HepG2 (cell line): Measurements from ENCODE around the gene ATN1. TPM values are rescaled to one million over a fixed set of nuclear protein-coding genes. Genes with fewer than 3 reads are reported as not detected.

Source experiments
- ATAC-seq: fragments of 200-7000 bp; cut with Tn5 transposase; 3 replicates; pipeline ENCODE4 v1.9.1; 2020; ENCODE audit warnings: mild to moderate bottlenecking, moderate library complexity
- BruUV-seq: library from RNA; stranded (reverse); fragments of 400-500 nt; replicated peaks from 2 replicates; lab custom pipeline; 2021; lab: Mats Ljungman, UMichigan
- CTCF ChIA-PET: fragments of 300-600 bp; formaldehyde crosslinking; extraction: SDS; loops from one replicate; lab custom pipeline; 2021; ENCODE audit warnings: low total read pairs, inconsistent platforms, low intra/inter-chr PET ratio; lab: Yijun Ruan, JAX
- POLR2A ChIA-PET: fragments of 350-600 bp; sonication (Branson Sonifier 250); formaldehyde crosslinking; loops from one replicate; lab custom pipeline; 2020; ENCODE audit warnings: antibody characterized with exemption, inconsistent platforms; lab: Yijun Ruan, JAX
- DNase-seq: peaks from one replicate; pipeline ENCODE4 v3.0.0-alpha.2; 2015; ENCODE audit warnings: low spot score
- FAIRE-seq: peaks from 3 replicates; lab custom pipeline; 2011; peaks lifted over from hg19 to GRCh38; lab: Jason Lieb, UNC
- H2AFZ ChIP-seq: one replicate; pipeline ENCODE4 v1.6.1; 2011; ENCODE audit warnings: low read length, inconsistent platforms
- H3K27ac ChIP-seq: fragments of 300-600 bp; 3 replicates; pipeline ENCODE4 v1.8.0; 2011; ENCODE audit warnings: mixed run types, mild to moderate bottlenecking, mixed read lengths, low read length, inconsistent platforms; ENCODE audit not compliant: insufficient read depth; ENCODE audit errors: extremely low read length
- H3K27me3 ChIP-seq, 2 experiments: fragments of 200-600 bp in 1 of 2; 2 replicates in 1 of 2; 3 replicates in 1 of 2; pipeline versions ENCODE4 v1.6.0 to v1.8.0; 2011; ENCODE audit warnings: low read length in 2 of 2, mild to moderate bottlenecking in 2 of 2, moderate library complexity in 2 of 2, inconsistent platforms in 1 of 2; ENCODE audit not compliant: insufficient read depth in 2 of 2, control insufficient read depth in 1 of 2
- H3K36me3 ChIP-seq, 2 experiments: fragments of 200-600 bp in 1 of 2; replicated peaks in 1 of 2; 2 replicates in 1 of 2; 3 replicates in 1 of 2; pipeline versions ENCODE4 v1.5.1 to v1.8.0; 2011; ENCODE audit warnings: low read length in 2 of 2, inconsistent platforms in 1 of 2; ENCODE audit not compliant: insufficient read depth in 2 of 2, control insufficient read depth in 1 of 2
- H3K4me1 ChIP-seq: 2 replicates; pipeline ENCODE4 v1.5.1; 2012; ENCODE audit warnings: low read length, inconsistent platforms; ENCODE audit not compliant: insufficient read depth
- H3K4me2 ChIP-seq: 2 replicates; pipeline ENCODE4 v1.6.0; 2011; ENCODE audit warnings: low read depth, low read length, inconsistent platforms
- H3K4me3 ChIP-seq, 3 experiments: fragments of 200-600 bp in 1 of 3; sonication (generic), shearing (Covaris generic) in 1 of 3; replicated peaks in 1 of 3; 2 replicates each; pipeline ENCODE4 v1.5.1; 2011 to 2016; ENCODE audit warnings: low read length in 3 of 3, inconsistent platforms in 2 of 3, low read depth in 2 of 3, mild to moderate bottlenecking in 2 of 3, control low read depth in 1 of 3, mixed read lengths in 1 of 3; ENCODE audit not compliant: insufficient read depth in 1 of 3
- H3K79me2 ChIP-seq: one replicate; pipeline ENCODE4 v1.6.1; 2011; ENCODE audit warnings: low read length, inconsistent platforms; ENCODE audit not compliant: insufficient read depth
- H3K9ac ChIP-seq: 2 replicates; pipeline ENCODE4 v1.6.0; 2011; ENCODE audit warnings: mild to moderate bottlenecking, low read depth, low read length, inconsistent platforms; ENCODE audit not compliant: insufficient read depth
- H3K9me3 ChIP-seq: 2 replicates; pipeline ENCODE4 v1.5.1; 2012; ENCODE audit warnings: mild to moderate bottlenecking, low read length
- H4K20me1 ChIP-seq: 2 replicates; pipeline ENCODE4 v1.6.0; 2011; ENCODE audit warnings: inconsistent platforms, mild to moderate bottlenecking, low read length, moderate library complexity; ENCODE audit not compliant: insufficient read depth
- FLYWCH1 ChIP-seq: sonication (generic); formaldehyde crosslinking; IDR thresholded peaks from 2 replicates; pipeline ENCODE4 v1.8.1; 2023; ENCODE audit warnings: mild to moderate bottlenecking, missing genetic modification reagents
- KLF13 ChIP-seq: sonication (generic); formaldehyde crosslinking; IDR thresholded peaks from 2 replicates; pipeline ENCODE4 v1.4.0; 2020; ENCODE audit warnings: mild to moderate bottlenecking, missing genetic modification reagents
- MIXL1 ChIP-seq: IDR thresholded peaks from 2 replicates; pipeline ENCODE4 v1.6.1; 2016
- MYNN ChIP-seq: sonication (generic); formaldehyde crosslinking; IDR thresholded peaks from 2 replicates; pipeline ENCODE4 v1.4.0; 2020; ENCODE audit warnings: mild to moderate bottlenecking, low read depth, missing genetic modification reagents
- NFYC ChIP-seq: IDR thresholded peaks from 2 replicates; pipeline ENCODE4 v1.6.1; 2016; ENCODE audit warnings: missing genetic modification reagents, missing compliant biosample characterization
- POLR2G ChIP-seq: fragments of 200-400 bp; formaldehyde crosslinking; IDR thresholded peaks from 2 replicates; pipeline ENCODE4 v1.6.1; 2018; ENCODE audit warnings: mild to moderate bottlenecking, low read depth, low read length, moderate library complexity
- YEATS2 ChIP-seq: sonication (generic); formaldehyde crosslinking; IDR thresholded peaks from 2 replicates; pipeline ENCODE4 v1.4.0; 2020; ENCODE audit warnings: missing genetic modification reagents, borderline replicate concordance
- ZNF564 ChIP-seq: sonication (generic); formaldehyde crosslinking; IDR thresholded peaks from 2 replicates; pipeline ENCODE4 v1.8.1; 2023; ENCODE audit warnings: mild to moderate bottlenecking, missing genetic modification reagents
- ZNF607 ChIP-seq: sonication (generic); formaldehyde crosslinking; IDR thresholded peaks from 2 replicates; pipeline ENCODE4 v1.5.1; 2020; ENCODE audit warnings: missing genetic modification reagents, mild to moderate bottlenecking, borderline replicate concordance
- WGBS: methylation state at CpG from one replicate; pipeline ENCODE4 v1.1.6; 2017; ENCODE audit warnings: low lambda C conversion rate; 5-methylcytosine and 5-hydroxymethylcytosine counted together
- in situ Hi-C: cut with HindIII; loops from 2 replicates; pipeline ENCODE4 v1.10.0; 2017; ENCODE audit warnings: low pct_unique_long_range_greater_than_20kb; ENCODE audit not compliant: extremely low pct_ligation_motif_present
- intact Hi-C: fragments of 100-400 bp; cut with micrococcal nuclease; formaldehyde crosslinking; loops from one replicate; pipeline ENCODE4 v1.10.0; 2022; ENCODE audit not compliant: unreplicated experiment
- polyA plus RNA-seq, 8 experiments: library from polyadenylated mRNA; depleted of rRNA in 3 of 8; stranded (reverse) in 7 of 8; unstranded in 1 of 8; fragments of >200 nt; fragmentation: Illumina TruSeq in 4 of 8; extraction: Trizol in 4 of 8; gene quantifications; 2 replicates each; pipeline versions ENCODE4 v1.2.1 to v1.2.3, GENCODE V29; 2011 to 2016; ENCODE audit warnings: low read depth in 4 of 8, missing spikeins in 1 of 8, mixed read lengths in 1 of 8; ENCODE audit not compliant: insufficient read depth in 1 of 8
- total RNA-seq, 5 experiments: library from RNA; depleted of rRNA; stranded (reverse); fragments of >200 nt; fragmentation: Illumina TruSeq; extraction: Trizol; gene quantifications; 2 replicates each; pipeline ENCODE4 v1.2.3, GENCODE V29; 2016; ENCODE audit warnings: low read depth in 1 of 5
- TF ChIP-seq, protein P1 (sequence below): sonication (generic); formaldehyde crosslinking; IDR thresholded peaks from 2 replicates; pipeline ENCODE4 v1.4.0; 2020; ENCODE audit warnings: mild to moderate bottlenecking, low read depth, missing genetic modification reagents
- TF ChIP-seq, protein P2 (sequence below): sonication (generic); formaldehyde crosslinking; IDR thresholded peaks from 2 replicates; pipeline ENCODE4 v1.9.0; 2022; ENCODE audit warnings: low read depth, missing genetic modification reagents
- TF ChIP-seq, protein P3 (sequence below): sonication (generic); formaldehyde crosslinking; IDR thresholded peaks from 2 replicates; pipeline ENCODE4 v1.4.0; 2020; ENCODE audit warnings: missing genetic modification reagents

The ATN1 gene
- total and polyA plus RNA-seq, 2 of the 13 experiments (the other 11 are each of a cell fraction or from before 2014, with no cell fraction given), result 2.1 to 8.6 TPM

DNA sequence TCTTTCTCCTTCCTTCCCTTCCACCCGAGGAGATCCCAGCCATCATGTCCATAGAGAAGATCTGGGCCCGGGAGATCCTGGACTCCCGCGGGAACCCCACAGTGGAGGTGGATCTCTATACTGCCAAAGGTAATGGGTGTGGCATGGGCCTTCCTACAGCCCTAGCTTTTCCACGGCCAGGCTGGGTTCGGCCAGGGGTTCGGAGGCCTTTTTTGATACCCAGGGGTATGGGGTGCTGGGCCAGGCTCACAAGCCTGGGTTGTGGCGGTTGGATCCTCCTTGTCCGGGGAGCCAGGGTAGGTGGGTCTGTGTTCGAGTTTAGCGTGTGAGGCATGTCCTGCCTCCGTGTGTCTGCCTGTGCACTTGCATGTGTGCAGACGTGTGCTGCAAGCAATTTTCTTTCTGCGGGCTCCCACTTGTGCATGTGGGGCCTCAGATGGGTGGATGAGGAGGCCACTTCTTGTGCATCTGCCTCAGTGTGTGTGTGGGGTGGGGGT, 11.9 kb upstream of the ATN1 start:
- H3K4me3 ChIP-seq, result peak overlapping the region; percentile 23 to 90 (median 77); a peak in 4 of 6 replicates
- CTCF ChIA-PET, result no interaction called here
- H2AFZ ChIP-seq, result no peak overlapping the region
- H3K27me3 ChIP-seq, result no peaks in the 10 kb centered on the region
- peak overlapping the region; percentile 96 for H3K4me2 ChIP-seq
- H3K27ac ChIP-seq, result no peak overlapping the region
- in situ Hi-C loops, result no loop called here
- POLR2A ChIA-PET, result interaction anchor here (2.0 to 2.4 kb wide), 2 partner anchors 29 to 47 kb away, joined by 12 to 15 read pairs; partner anchors contain the start of genes C12orf57, RNU7-1 and TPI1
- BruUV-seq, result no TSS peak
- H3K79me2 ChIP-seq, result peaks cover 17% of the 10 kb centered on the region
- 83% methylated on average over 9 of the region's 14 CpGs for WGBS
- no peak for FAIRE-seq
- intact Hi-C loops, result no loop called here
- no peak for DNase-seq
- no peak for TF ChIP-seq ZNF607 (CRISPR knock-in tag)
- TF ChIP-seq, protein P1, sequence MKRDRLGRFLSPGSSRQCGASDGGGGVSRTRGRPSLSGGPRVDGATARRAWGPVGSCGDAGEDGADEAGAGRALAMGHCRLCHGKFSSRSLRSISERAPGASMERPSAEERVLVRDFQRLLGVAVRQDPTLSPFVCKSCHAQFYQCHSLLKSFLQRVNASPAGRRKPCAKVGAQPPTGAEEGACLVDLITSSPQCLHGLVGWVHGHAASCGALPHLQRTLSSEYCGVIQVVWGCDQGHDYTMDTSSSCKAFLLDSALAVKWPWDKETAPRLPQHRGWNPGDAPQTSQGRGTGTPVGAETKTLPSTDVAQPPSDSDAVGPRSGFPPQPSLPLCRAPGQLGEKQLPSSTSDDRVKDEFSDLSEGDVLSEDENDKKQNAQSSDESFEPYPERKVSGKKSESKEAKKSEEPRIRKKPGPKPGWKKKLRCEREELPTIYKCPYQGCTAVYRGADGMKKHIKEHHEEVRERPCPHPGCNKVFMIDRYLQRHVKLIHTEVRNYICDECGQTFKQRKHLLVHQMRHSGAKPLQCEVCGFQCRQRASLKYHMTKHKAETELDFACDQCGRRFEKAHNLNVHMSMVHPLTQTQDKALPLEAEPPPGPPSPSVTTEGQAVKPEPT (CRISPR knock-in tag), result no peak
- H4K20me1 ChIP-seq, result no peaks in the 10 kb centered on the region
- peak overlapping the region; percentile 77; the same call in 1 of the 2 replicates for H3K9ac ChIP-seq
- peaks cover 46% of the 10 kb centered on the region for H3K4me1 ChIP-seq
- H3K36me3 ChIP-seq, result peaks cover 5 to 24% of the 10 kb centered on the region in 2 experiments; a peak in 3 of 5 replicates
- H3K9me3 ChIP-seq, result no peaks in the 10 kb centered on the region
- no peak for ATAC-seq

DNA sequence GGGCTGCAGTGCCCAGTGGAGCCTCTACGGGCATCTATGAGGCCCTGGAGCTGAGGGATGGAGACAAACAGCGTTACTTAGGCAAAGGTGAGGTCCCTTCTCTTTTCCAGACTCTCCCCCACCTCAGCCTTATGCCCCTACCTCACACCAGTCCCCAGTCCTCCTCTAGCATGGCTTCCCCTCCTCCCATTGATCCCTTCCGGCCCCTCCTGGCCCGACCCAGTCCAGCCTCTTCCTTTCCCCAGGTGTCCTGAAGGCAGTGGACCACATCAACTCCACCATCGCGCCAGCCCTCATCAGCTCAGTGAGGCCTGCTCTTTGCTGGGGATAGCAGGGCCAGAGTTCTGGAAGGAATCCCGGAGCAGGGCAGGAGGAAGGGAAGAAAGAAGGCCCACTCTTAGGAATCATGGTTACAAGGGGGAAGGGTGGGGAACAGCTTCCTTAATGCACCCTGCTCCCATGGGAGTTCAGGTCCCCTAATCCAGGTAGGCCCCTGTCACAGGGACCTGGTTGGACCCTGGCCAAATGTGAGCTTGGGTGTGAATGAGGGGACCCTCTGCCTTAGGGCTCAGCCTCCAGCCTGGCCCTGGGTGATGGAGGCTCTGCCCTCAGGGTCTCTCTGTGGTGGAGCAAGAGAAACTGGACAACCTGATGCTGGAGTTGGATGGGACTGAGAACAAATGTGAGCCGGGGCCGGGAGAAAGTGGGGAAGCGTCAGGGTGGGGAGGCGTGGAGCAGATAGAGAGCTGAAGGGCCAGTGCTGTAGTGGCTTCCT, 11.1 kb upstream of the ATN1 start:
- intact Hi-C loops, result no loop called here
- Histone ChIP-seq H3K27ac (no peak overlapping the region), H3K36me3 (peaks cover 5 to 29% of the 10 kb centered on the region in 2 experiments; a peak in 3 of 5 replicates), H3K4me3 (no peak overlapping the region; a peak in 1 of 6 replicates), H3K4me1 (peaks cover 39% of the 10 kb centered on the region), H3K4me2 (peak overlapping the region; percentile 4; the same call in 1 of the 2 replicates), H3K27me3 (no peaks in the 10 kb centered on the region), H3K79me2 (peaks cover 17% of the 10 kb centered on the region), H3K9me3 (no peaks in the 10 kb centered on the region), H2AFZ (no peak overlapping the region), H3K9ac (no peak overlapping the region), H4K20me1 (no peaks in the 10 kb centered on the region)
- no peak for DNase-seq
- in situ Hi-C loops, result no loop called here
- no peak for ATAC-seq
- TSS peak; percentile 28 for BruUV-seq
- no peak for FAIRE-seq
- 94% methylated on average over 11 of the region's 11 CpGs for WGBS
- CTCF ChIA-PET, result no interaction called here
- POLR2A ChIA-PET, result no interaction called here
- TF ChIP-seq MIXL1 (CRISPR knock-in tag) (no peak), ZNF564 (CRISPR knock-in tag) (no peak), MYNN (no peak), NFYC (CRISPR knock-in tag) (no peak), KLF13 (no peak), YEATS2 (CRISPR knock-in tag) (no peak), POLR2G (no peak), FLYWCH1 (CRISPR knock-in tag) (no peak)
- TF ChIP-seq, protein P2, sequence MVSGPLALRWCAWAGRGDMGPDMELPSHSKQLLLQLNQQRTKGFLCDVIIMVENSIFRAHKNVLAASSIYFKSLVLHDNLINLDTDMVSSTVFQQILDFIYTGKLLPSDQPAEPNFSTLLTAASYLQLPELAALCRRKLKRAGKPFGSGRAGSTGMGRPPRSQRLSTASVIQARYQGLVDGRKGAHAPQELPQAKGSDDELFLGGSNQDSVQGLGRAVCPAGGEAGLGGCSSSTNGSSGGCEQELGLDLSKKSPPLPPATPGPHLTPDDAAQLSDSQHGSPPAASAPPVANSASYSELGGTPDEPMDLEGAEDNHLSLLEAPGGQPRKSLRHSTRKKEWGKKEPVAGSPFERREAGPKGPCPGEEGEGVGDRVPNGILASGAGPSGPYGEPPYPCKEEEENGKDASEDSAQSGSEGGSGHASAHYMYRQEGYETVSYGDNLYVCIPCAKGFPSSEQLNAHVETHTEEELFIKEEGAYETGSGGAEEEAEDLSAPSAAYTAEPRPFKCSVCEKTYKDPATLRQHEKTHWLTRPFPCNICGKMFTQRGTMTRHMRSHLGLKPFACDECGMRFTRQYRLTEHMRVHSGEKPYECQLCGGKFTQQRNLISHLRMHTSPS, result no peak
- TF ChIP-seq, protein P3, sequence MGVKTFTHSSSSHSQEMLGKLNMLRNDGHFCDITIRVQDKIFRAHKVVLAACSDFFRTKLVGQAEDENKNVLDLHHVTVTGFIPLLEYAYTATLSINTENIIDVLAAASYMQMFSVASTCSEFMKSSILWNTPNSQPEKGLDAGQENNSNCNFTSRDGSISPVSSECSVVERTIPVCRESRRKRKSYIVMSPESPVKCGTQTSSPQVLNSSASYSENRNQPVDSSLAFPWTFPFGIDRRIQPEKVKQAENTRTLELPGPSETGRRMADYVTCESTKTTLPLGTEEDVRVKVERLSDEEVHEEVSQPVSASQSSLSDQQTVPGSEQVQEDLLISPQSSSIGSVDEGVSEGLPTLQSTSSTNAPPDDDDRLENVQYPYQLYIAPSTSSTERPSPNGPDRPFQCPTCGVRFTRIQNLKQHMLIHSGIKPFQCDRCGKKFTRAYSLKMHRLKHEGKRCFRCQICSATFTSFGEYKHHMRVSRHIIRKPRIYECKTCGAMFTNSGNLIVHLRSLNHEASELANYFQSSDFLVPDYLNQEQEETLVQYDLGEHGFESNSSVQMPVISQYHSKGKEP (CRISPR knock-in tag), result no peak
